ENCODE measurements around the gene ALG12.
"Not testable (repeated sequence)": the region's sequence is repeated elsewhere in the genome, so short reads cannot be mapped to it uniquely, and the experiment has no call there.

Gene ALG12

DNA sequence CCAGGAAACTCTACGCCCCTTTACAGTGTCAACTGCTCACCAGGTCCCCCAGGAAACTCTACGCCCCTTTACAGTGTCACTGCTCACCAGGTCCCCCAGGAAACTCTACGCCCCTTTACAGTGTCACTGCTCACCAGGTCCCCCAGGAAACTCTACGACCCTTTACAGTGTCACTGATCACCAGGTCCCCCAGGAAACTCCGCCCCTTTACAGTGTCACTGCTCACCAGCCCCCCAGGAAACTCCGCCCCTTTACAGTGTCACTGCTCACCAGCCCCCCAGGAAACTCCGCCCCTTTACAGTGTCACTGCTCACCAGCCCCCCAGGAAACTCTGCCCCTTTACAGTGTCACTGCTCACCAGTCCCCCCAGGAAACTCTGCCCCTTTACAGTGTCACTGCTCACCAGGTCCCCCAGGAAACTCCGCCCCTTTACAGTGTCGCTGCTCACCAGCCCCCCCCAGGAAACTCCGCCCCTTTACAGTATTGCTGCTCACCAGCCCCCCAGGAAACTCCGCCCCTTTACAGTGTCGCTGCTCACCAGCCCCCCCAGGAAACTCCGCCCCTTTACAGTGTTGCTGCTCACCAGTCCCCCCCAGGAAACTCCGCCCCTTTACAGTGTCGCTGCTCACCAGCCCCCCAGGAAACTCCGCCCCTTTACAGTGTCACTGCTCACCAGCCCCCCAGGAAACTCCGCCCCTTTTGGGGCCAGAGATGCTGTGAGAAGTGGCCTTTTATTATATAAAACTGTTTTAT is 27.0 kb upstream of the ALG12 start:
- not testable (repeated sequence) for DNase-seq

- no peak for DNase-seq
These were observed 26.2 kb upstream of the ALG12 start for GRCh38 chr22:49944399-49944891.

GRCh38 chr22:49943771-49944398 is 25.6 kb upstream of the ALG12 start:
- no peak for DNase-seq

- no peak for DNase-seq
These were observed 25.1 kb upstream of the ALG12 start for GRCh38 chr22:49943405-49943765.

- no peak for DNase-seq
These were observed 24.5 kb upstream of the ALG12 start for GRCh38 chr22:49942565-49943404.

DNA sequence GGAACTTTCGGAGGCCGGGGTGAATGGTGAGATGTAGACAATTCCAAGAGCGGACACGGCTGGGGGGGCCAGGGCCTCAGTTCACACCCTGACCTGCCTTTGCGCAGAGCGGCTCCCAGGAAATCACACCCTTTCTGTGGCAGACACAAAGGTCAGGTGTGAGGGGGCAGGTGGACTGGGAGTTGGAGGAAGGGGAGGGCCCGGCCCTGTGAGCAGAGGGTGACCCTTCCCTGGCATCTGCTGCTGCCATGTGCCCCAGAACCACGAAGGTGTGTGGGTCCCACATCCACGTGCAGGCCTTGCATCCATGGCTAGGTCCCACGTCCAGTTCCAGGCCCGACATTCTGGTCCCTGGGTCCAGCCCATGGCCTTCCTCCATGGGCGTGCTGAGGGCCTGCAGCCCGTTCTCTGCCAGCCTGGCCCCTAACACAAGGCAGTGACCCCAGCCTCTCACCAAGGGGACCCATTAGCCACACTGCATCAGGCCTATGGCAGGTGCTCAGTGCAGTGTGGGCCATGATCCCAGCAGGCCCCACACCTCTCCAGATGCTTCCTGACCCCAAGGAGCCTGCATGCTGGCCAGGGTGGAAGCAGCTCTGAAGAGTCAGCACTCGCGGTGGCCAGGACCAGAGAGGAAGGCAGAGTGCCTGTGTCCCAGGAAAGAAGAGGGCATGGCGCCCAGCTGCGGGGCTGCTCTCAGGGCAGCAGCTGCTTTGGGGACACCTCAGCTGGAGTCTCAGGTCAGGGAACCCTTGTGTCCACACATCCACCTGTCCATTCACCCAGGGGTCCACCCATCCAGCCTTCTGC is 23.5 kb upstream of the ALG12 start:
- DNase-seq: no peak

DNA sequence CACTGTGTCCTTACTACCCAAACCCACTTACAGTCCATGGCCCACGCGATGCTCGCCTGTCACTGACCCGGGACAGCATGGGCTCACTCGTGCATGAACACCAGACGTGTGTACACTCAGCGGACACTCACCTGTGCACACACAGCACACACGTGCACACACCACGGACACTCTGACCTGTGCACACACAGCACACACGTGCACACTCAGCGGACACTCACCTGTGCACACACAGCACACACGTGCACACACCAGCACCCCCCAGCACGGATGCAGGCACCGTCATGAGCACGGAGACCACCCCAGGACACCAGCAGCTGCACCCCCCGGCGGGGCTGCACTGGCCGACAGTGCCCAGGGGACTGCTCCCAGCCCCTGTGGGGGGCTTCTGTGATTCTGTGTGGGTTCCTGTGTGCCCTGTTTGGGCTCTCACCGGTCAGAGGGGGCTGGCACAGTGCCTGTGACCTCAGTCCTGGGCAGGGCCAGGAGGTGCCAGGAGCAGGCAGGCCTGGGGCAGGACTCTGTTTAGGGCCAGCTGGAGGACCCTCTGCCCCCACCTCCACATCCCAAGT is 20.4 kb upstream of the ALG12 start:
- no peak for DNase-seq

DNA sequence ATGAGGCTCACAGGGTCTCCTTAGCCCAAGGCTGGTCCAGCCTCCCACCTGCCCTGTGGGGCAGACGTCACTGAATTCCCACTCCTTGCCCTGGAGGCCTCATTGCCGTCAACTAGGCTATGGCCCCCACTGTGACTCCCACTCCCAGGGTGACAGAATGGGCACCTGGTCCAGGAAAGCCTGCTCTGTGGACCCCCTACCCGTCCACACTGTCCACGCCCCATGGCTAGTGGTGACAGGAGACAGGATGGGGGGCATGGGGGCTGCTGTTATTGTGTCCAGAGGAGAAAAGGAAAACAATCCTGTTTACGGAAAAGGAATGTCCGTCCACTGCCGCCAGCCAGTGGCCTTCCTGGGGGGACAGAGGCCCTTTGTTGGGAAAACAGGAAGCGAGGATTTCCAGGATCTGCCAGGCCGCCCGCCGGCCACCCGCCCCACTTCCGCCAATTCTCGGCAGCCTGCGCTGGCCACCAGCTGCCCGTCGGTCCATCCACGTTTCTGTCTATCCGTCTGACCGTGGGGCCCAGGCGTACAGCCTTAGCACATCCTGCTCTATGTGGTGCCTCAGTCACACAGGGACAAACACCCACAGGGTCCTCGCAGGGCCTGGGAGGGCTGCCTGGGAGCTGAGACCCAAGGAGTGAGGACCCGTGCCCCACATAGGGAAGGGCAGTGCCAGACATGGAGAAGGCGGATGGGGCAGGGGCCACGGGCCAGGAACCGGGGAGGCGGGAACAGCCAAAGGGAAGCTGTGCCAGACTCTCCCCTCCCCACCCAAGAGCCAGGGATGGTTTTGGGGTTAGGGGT is 19.7 kb upstream of the ALG12 start:
- no peak for DNase-seq

DNA sequence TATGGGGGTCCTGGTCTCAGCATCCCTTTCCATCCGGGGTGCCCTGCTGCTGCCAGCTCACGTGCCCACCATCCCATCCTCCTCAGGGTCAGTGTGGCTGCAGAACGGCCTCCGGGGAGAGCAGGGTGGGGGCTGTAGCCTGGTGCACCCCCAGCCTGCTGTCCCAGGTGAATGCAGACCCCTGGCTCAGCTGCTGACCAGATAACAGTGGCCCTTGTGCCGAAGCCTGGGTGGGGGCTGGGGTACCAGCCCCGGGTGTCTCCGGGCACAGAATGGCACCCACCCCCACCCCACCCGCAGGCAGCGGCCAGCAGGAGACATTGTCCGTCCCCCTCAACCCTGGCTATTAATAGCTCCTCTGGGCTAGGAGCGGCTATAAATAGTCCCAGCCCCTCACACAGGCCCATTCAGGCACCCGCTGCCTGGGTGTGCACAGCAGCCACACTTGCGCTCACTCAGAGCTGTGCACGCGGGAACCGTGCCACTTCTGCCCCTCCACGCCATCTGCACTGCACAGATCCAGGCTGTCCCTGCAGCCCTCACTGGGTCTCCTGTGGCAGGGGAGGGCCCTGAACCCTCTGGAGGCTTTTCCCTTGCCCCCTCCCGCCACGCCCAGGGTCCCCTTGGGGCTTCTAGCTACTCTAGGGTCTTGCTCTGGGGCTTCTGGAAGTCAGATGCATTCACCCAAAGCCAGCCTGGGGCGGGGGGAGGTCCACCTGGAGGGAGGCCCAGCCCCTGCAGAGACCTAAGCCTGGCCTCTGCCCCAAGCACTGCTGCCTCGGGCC is 18.9 kb upstream of the ALG12 start:
- DNase-seq: no peak

DNA sequence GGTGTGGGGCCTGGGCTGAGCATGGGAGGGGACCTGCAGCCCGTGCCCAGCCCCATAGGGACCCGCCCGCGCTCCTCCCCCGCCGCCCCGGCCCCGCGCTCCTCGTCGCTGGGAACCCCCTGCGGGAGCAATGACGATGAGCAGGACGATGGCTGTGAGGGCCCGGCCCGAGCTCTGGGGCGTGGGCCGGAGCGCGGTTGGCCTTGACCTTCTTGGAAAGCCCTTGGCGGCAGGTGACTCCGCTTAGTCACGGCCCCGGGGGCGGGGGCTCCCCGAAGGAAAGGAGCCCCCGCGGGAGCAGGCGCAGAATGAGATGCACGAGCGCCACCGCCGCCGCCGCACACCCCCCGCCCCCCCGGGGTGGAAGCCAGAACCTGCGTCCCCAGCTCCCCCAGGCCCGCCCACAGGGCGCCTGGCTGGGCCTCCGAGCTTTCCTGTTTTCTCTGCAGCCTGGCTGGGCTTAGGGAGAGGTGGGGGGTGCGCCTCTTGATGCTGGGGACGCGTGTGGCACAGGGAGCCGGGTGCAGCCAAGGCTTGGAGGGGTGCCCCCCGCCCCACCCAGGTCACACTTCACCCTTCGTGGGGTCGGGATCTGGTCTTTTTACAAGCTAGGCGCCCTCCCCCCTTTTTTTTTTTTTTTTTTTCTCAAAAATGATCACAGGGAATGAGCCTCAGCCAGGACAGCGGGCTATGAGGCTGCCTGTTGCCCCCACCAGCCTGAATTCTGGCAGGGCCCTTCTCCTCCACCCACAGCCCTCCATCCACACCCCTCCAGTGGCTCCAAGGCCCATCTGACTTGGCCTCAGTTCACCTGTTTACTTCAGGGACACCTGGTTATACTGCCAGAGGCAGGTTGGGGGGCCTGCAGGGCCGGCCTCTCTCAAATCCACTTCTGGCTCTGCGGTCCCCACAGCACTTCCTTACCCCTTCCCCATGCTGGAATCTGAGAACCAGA is 18.1 kb upstream of the ALG12 start:
- DNase-seq: peak; percentile 57

- no peak for DNase-seq
These were observed 17.3 kb upstream of the ALG12 start for GRCh38 chr22:49935561-49935960.

- DNase-seq: no peak
These were observed 16.8 kb upstream of the ALG12 start for GRCh38 chr22:49934891-49935557.

DNA sequence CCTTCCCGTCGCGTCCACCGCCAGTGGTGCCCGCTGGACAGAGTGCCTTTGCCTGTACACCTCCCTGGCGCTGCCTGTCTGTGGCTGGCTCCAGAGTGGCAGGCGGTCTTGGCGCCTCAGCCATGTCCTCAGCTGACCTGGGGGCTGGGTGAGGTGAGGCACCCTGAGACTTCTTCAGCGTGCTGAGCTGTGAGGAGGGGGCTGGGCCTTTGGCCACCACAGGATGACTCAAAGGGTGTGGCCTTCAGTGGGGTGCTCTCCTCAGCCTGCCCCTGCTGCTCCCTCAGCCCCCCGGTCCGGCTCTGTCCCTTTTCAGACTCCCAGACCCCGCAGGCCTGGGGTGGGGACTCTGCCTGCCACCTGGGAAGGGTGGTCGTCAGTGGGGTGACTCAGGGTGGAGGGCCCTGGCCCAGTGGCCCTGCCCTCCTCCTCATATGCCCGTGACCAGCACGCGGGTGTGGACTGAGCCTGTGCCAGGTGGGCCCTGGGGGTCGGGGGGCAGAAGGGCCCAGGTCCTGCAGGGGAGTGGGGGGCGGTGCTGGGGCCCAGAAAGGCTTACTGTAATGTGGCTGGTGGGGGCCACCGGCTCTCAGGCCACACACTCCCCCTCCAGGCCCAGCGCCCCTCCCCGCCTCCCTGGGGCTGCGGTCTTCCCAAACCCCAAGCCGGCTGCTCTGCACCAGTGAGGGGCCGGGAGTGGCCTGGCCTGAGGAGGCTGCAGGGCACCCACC is 16.1 kb upstream of the ALG12 start:
- no peak for DNase-seq

DNA sequence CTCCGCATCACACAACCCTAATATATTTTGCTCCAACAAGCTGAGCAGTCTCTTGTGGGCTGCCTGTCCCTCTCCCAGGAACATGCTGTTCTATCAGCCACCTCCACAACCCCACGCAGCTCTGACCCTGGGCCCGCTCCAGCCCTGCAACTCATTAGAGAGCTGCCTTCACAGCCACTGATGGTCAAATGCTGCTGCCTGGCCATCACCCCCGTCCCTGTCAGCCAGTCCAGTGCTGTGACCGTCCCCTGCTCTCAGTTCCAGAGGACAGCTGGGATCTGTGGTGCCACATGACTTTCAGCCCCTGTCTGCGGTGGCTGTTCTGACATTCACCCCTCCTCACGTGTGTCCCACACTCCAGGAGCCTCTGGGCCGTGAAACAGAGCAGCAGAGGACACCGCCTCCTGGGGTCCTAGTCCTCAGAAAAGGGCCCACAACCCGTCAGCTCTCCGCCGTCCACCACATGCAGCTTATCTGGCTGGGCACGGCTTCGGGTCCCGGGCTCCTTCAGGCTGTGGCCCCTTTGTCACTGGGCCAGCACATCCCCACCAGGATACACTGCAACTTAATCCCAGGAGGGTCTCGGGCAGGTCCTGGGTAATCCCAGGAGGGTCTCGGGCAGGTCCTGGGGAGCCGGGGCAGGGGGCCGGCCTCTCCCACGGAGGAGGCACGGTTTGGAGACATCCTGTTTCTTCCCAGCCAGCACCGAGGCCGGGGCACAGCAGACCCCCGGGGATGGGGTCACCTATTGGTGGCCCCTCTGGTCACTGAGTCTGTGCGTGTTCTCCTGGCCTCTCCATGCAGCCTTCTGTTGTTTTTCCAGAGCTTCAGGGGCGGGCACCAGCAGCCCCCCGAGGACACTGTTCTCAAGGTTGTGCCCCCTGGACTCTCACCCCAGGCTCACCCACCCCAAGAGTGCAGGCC is 15.3 kb upstream of the ALG12 start:
- DNase-seq: no peak

GRCh38 chr22:49930596-49931412 is 12.6 kb upstream of the ALG12 start:
- peak; percentile 38 for DNase-seq

- DNase-seq: no peak
These were observed 11.8 kb upstream of the ALG12 start for GRCh38 chr22:49929994-49930575.

Data from NCI-H345 (cell line).